DMS114 treated with DMSO at 0.1 percent for 48 hours (cell line): ENCODE measurements around the gene ZNF669.
A peak's percentile ranks its signal among the peaks of the same experiment; 100 is the strongest.

Experiments used
- DNase-seq: peaks from one replicate; lab custom pipeline; 2025; ENCODE audit not compliant: unreplicated experiment; lab: John Stamatoyannopoulos, UW

Gene ZNF669

GRCh38 chr1:247111700-247112478 lies 7.7 kb upstream of the ZNF669 start:
- DNase-seq: no peak

- no peak for DNase-seq
Measured at GRCh38 chr1:247111259-247111699, 7.1 kb upstream of the ZNF669 start.

- DNase-seq: no peak
Measured at GRCh38 chr1:247110627-247111258, 6.6 kb upstream of the ZNF669 start.

- DNase-seq: no peak
Measured at GRCh38 chr1:247107694-247108093, 3.5 kb upstream of the ZNF669 start.

- no peak for DNase-seq
Measured at GRCh38 chr1:247105966-247106365, 1.8 kb upstream of the ZNF669 start.

- no peak for DNase-seq
Measured at GRCh38 chr1:247104965-247105364, 809 bp upstream of the ZNF669 start.

- no peak for DNase-seq
Measured at GRCh38 chr1:247102381-247102780, 1.8 kb downstream of the ZNF669 start.

GRCh38 chr1:247100676-247101279 lies 3.4 kb downstream of the ZNF669 start:
- no peak for DNase-seq

GRCh38 chr1:247096958-247097357 lies 7.2 kb downstream of the ZNF669 start:
- DNase-seq: no peak

- DNase-seq: no peak
Measured at GRCh38 chr1:247096544-247096943, 7.6 kb downstream of the ZNF669 start.

- DNase-seq: no peak
Measured at GRCh38 chr1:247096112-247096511, 8.0 kb downstream of the ZNF669 start.

- DNase-seq: no peak
Measured at GRCh38 chr1:247090455-247090854, 13.7 kb downstream of the ZNF669 start.

GRCh38 chr1:247089616-247090375 lies 14.4 kb downstream of the ZNF669 start:
- DNase-seq: no peak

GRCh38 chr1:247088967-247089366 lies 15.2 kb downstream of the ZNF669 start:
- DNase-seq: no peak

GRCh38 chr1:247087256-247087655 lies 16.9 kb downstream of the ZNF669 start:
- DNase-seq: no peak

- no peak for DNase-seq
Measured at GRCh38 chr1:247085310-247085709, 18.8 kb downstream of the ZNF669 start.

GRCh38 chr1:247084771-247085170 lies 19.4 kb downstream of the ZNF669 start:
- DNase-seq: no peak

GRCh38 chr1:247079141-247079874 lies 24.8 kb downstream of the ZNF669 start:
- no peak for DNase-seq

- DNase-seq: peak; percentile 92
Measured at GRCh38 chr1:247078258-247079140, 25.7 kb downstream of the ZNF669 start, which contains the start of gene ZNF670. Gene ZNF670 (minus strand): TSS chr1:247078811. CDS start chr1:247078596, 215 bp downstream.

- DNase-seq: no peak
Measured at GRCh38 chr1:247077876-247078257, 26.3 kb downstream of the ZNF669 start.
